ENCODE data around the gene CRX. TPM values are rescaled to one million over a fixed set of nuclear protein-coding genes. Genes with fewer than 3 reads are reported as not detected.

CRX gene
- total RNA-seq, 1 experiment from 2014 or later = 0.13 TPM

DNA sequence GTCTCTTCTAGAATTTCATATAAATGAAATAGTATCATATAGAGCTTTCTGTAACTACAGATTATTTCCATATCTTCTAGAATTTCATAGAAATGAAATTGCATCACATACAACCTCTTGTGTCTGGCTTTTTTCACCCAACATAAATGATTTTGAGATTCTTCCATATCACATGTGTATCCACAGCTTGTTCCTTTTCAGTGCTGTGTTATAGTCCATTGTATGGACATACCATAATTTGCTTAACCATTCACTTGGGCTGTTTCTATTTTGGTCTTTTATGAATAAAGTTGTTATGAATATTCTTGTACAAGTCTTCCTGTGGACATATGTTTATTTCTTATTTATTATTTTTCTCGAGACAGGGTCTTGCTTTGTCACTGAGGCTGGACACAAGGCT lies 29.1 kb upstream of the CRX start:
- Histone ChIP-seq H2BK12ac (ENCODE audit: insufficient read length, low read depth, low read length) (no peak overlapping the region), H3K9me3 (ENCODE audit: control insufficient read depth, low read depth, low read length) (no peaks in the 10 kb centered on the region), H2BK15ac (ENCODE audit: low read depth, low read length) (no peak overlapping the region), H3K27ac (ENCODE audit: insufficient read length, low read depth, low read length) (no peak overlapping the region), H4K91ac (ENCODE audit: insufficient read length, low read depth, low read length) (no peak overlapping the region), H4K20me1 (ENCODE audit: control insufficient read depth, insufficient read depth, insufficient read length) (no peaks in the 10 kb centered on the region), H2AK5ac (ENCODE audit: insufficient read length, low read length) (no peak overlapping the region), H3T11ph (ENCODE audit: low read length) (no peak overlapping the region), H3K23me2 (ENCODE audit: insufficient read length, low read depth, low read length, poor library complexity, severe bottlenecking) (no peaks in the 10 kb centered on the region), H3K79me2 (ENCODE audit: insufficient read depth, low read length) (no peaks in the 10 kb centered on the region), H3K79me1 (ENCODE audit: insufficient read depth, low read depth, low read length, poor library complexity, severe bottlenecking) (no peaks in the 10 kb centered on the region), H2BK120ac (ENCODE audit: low read depth, low read length, poor library complexity, severe bottlenecking) (no peak overlapping the region), H3K4me1 (ENCODE audit: insufficient read depth, low read length) (no peaks in the 10 kb centered on the region), H3K18ac (ENCODE audit: insufficient read length, low read depth, low read length) (no peak overlapping the region), H2BK5ac (ENCODE audit: insufficient read length, low read length) (no peak overlapping the region), H3K23ac (ENCODE audit: insufficient read length, low read depth, low read length) (no peak overlapping the region), H3K4ac (ENCODE audit: low read depth, low read length) (no peak overlapping the region), H2BK20ac (ENCODE audit: low read depth, low read length, poor library complexity, severe bottlenecking) (no peak overlapping the region), H3K27me3 (ENCODE audit: insufficient read depth, low read length) (no peaks in the 10 kb centered on the region), H3K14ac (ENCODE audit: insufficient read depth, low read length) (no peak overlapping the region), H2AFZ (ENCODE audit: low read length) (no peak overlapping the region), H3K9ac (ENCODE audit: extremely low read depth, insufficient read length, low read length) (no peak overlapping the region), H4K5ac (ENCODE audit: insufficient read length, low read depth, low read length) (no peak overlapping the region), H3K4me2 (ENCODE audit: insufficient read depth, insufficient read length, low read length) (no peak overlapping the region), H4K8ac (replicated peaks; ENCODE audit: insufficient read length, low read depth, low read length) (no peak overlapping the region), H3K56ac (ENCODE audit: insufficient read length, low read depth, low read length) (no peak overlapping the region)
- no peak for TF ChIP-seq CTCF (conservative IDR thresholded peaks at IDR 0.05)
- WGBS (ENCODE audit: extremely low coverage, insufficient read length, low lambda C conversion rate) = no CpG with 5 or more reads among the region's 1 CpG
- H3K4me3 Mint-ChIP-seq = no peak overlapping the region
- peaks cover under 1% of the 10 kb centered on the region; the same call in 1 of the 2 replicates for H3K27me3 Mint-ChIP-seq (ENCODE audit: low read depth)
- DNase-seq = no peak
- peaks cover 8 to 18% of the 10 kb centered on the region in 2 experiments for H3K4me1 Mint-ChIP-seq
- H3K36me3 Mint-ChIP-seq (ENCODE audit: insufficient read depth in 1 of 3, low read depth in 3 of 3) = peaks cover 2 to 5% (median 3%) of the 10 kb centered on the region in 3 experiments; a peak in 2 of 7 replicates
- H3K27ac Mint-ChIP-seq = no peak overlapping the region
- H3K9me3 Mint-ChIP-seq = peaks cover 7 to 8% of the 10 kb centered on the region in 2 experiments
